Gastrocnemius medialis (tissue), 4 donors: ENCODE measurements around the gene ZBTB20. TPM values are rescaled to one million over a fixed set of nuclear protein-coding genes. Genes with fewer than 3 reads are reported as not detected.
A peak's percentile ranks its signal among the peaks of the same experiment; 100 is the strongest.

ENCODE experiments used
- ATAC-seq, 2 donors: fragments of 150-250 bp; one replicate each; pipeline ENCODE4 v1.9.1; 2016
- DNase-seq, 2 donors: peaks; one replicate each; pipeline ENCODE4 v3.0.0-alpha.2; 2019
- H3K27ac ChIP-seq, 4 donors: fragments of 200-600 bp; sonication (generic); 1 replicate in 1 of 4; 2 replicates in 3 of 4; pipeline ENCODE4 v1.5.1; 2016 to 2018; ENCODE audit warnings: mild to moderate bottlenecking in 2 of 4, moderate library complexity in 1 of 4
- H3K27me3 ChIP-seq, 3 donors: fragments of 200-600 bp; sonication (generic) in 2 of 3; 1 replicate in 1 of 3; 2 replicates in 2 of 3; pipeline versions ENCODE4 v1.5.1 to v1.6.0; 2016 to 2019; ENCODE audit warnings: mild to moderate bottlenecking in 1 of 3, moderate library complexity in 1 of 3
- H3K36me3 ChIP-seq, 2 donors: fragments of 200-600 bp; sonication (generic) in 1 of 2; one replicate each; pipeline ENCODE4 v1.5.1; 2017 to 2018
- H3K4me1 ChIP-seq, 2 donors: fragments of 200-600 bp; sonication (generic) in 1 of 2; one replicate each; pipeline ENCODE4 v1.5.1; 2016 to 2017; ENCODE audit warnings: mild to moderate bottlenecking in 2 of 2
- H3K4me3 ChIP-seq, 4 donors: fragments of 200-600 bp; sonication (generic) in 3 of 4; 1 replicate in 1 of 4; 2 replicates in 3 of 4; pipeline ENCODE4 v1.5.1; 2016 to 2019; ENCODE audit warnings: mild to moderate bottlenecking in 2 of 4
- H3K9me3 ChIP-seq, 3 donors: fragments of 200-600 bp; sonication (generic) in 2 of 3; 1 replicate in 1 of 3; 2 replicates in 2 of 3; pipeline ENCODE4 v1.5.1; 2016 to 2019
- CTCF ChIP-seq, 5 experiments: fragments of 450-650 bp in 3 of 5; fragments of 200-600 bp in 2 of 5; sonication (generic) in 2 of 5; IDR thresholded peaks in 4 of 5; conservative IDR thresholded peaks in 1 of 5; 1 replicate in 4 of 5; 2 replicates in 1 of 5; pipeline ENCODE4 v1.5.1; 2016 to 2019; ENCODE audit warnings: antibody characterized with exemption in 5 of 5, mild to moderate bottlenecking in 3 of 5, moderate library complexity in 3 of 5
- POLR2A ChIP-seq, 2 donors: fragments of 450-650 bp; IDR thresholded peaks; one replicate each; pipeline ENCODE4 v1.6.1; 2017; ENCODE audit warnings: antibody characterized with exemption in 2 of 2, mild to moderate bottlenecking in 2 of 2, moderate library complexity in 2 of 2
- in situ Hi-C, 4 donors: fragments of 200-750 bp; cut with MboI; loops; one replicate each; pipeline versions ENCODE4 v1.15.0 to v1.8.0; 2017; ENCODE audit warnings: low sequenced_read_pairs in 4 of 4
- intact Hi-C: fragments of 100-400 bp; cut with DNase I; formaldehyde crosslinking; loops from one replicate; pipeline ENCODE4 v1.15.1; 2023; ENCODE audit warnings: low total_unique reads
- total RNA-seq, 4 donors: library from RNA; depleted of rRNA; stranded (reverse); fragments of >200 nt; gene quantifications; one replicate each; pipeline versions ENCODE4 v1.1.0 to v1.2.3, GENCODE V29; 2016

Gene ZBTB20
- total RNA-seq, 4 donors from 2014 or later, result 47.6 to 86.5 (median 69.0) TPM

DNA sequence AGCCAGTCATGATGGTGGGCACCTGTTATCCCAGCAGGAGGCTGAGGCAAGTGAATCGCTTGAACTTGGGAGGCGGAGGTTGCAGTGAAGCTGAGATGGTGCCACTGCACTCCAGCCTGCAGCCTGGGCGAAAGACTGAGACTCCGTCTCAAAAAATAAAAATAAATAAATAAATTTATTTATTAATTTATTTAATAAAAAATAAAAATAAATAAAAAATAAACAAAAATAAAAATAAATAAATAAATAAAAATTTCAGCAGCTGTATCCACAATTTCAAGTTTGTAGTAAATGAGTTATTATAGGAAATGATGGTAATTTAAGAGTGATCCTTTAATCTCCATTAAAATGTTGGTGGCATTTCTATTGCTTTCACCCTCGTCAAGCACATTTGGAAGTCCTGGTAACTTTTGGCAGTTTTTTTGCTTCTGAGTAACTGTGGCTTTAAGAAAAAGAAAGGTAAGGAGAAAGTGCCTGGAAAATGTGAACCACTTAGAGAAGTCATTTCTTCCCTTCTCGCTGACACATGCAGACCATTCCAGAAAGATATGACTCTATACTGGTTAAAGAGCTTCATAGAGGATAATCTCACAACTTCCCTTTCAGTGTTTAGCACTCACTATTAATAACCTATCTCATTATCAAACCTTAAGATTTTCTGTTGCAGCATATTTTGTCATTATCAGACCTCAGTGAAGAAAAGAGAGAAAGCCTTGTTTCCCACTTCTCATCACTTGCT, 556.6 kb downstream of the ZBTB20 start:
- Histone ChIP-seq H3K4me1 (peaks cover 26 to 27% of the 10 kb centered on the region in 2 donors), H3K27me3 (no peaks in the 10 kb centered on the region), H3K27ac (peak overlapping the region in 1 of 4 donors; percentile 8), H3K36me3 (no peaks in the 10 kb centered on the region), H3K9me3 (no peaks in the 10 kb centered on the region), H3K4me3 (no peak overlapping the region)
- in situ Hi-C loops (no loop called here), intact Hi-C loops (no loop called here)
- TF ChIP-seq POLR2A (IDR thresholded peaks at IDR 0.05) (no peak), CTCF (IDR thresholded peaks at IDR 0.05 in 4 of 5, conservative IDR thresholded peaks at IDR 0.05 in 1 of 5) (no peak)
- ATAC-seq (no peak), DNase-seq (no peak)

- Histone ChIP-seq H3K36me3 (no peaks in the 10 kb centered on the region), H3K27me3 (no peaks in the 10 kb centered on the region), H3K4me3 (no peak overlapping the region), H3K9me3 (no peaks in the 10 kb centered on the region), H3K27ac (peak overlapping the region in 1 of 4 donors; percentile 33), H3K4me1 (peaks cover 36 to 37% of the 10 kb centered on the region in 2 donors)
- intact Hi-C loops, result loop anchor here (10.0 kb wide), 1 partner anchor 203 kb away; no protein-coding TSS in a partner anchor
- DNase-seq (no peak), ATAC-seq (no peak)
- TF ChIP-seq CTCF (IDR thresholded peaks at IDR 0.05 in 4 of 5, conservative IDR thresholded peaks at IDR 0.05 in 1 of 5) (no peak), POLR2A (IDR thresholded peaks at IDR 0.05) (no peak)
- in situ Hi-C loops, result no loop called here
Measured at GRCh38 chr3:114587986-114588385, 559.1 kb downstream of the ZBTB20 start.

DNA sequence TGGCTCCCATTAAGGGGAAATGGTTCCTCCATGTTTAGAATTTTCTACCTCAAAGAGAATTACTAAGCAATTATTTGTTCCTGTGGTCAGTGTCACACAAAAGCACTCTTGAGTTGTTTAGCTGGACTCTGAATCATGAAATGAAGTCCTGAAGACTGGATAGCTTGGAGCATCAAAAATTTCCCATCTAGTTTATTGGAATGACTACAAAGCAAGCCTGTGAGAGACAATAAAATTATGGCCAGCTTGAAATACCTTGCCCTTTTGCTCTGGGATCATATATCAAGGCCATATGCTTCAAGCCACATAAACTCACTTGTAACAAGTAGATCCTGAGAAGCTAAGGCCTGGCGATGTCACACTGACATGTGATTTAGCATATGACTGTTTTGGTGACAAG, 561.0 kb downstream of the ZBTB20 start:
- no peak for DNase-seq
- in situ Hi-C loops, result no loop called here
- Histone ChIP-seq H3K9me3 (no peaks in the 10 kb centered on the region), H3K4me3 (no peak overlapping the region), H3K27ac (peak overlapping the region; percentile 69 to 77 (median 72)), H3K36me3 (no peaks in the 10 kb centered on the region), H3K4me1 (peaks cover 36 to 40% of the 10 kb centered on the region in 2 donors), H3K27me3 (no peaks in the 10 kb centered on the region)
- peak in 1 of 2 donors; percentile 40 for ATAC-seq
- intact Hi-C loops, result loop anchor here (10.0 kb wide), 1 partner anchor 201 kb away; no protein-coding TSS in a partner anchor
- TF ChIP-seq POLR2A (IDR thresholded peaks at IDR 0.05), result no peak
- no peak for TF ChIP-seq CTCF (IDR thresholded peaks at IDR 0.05 in 4 of 5, conservative IDR thresholded peaks at IDR 0.05 in 1 of 5)

GRCh38 chr3:114585687-114586086, 561.4 kb downstream of the ZBTB20 start:
- Histone ChIP-seq H3K27ac (peak overlapping the region; percentile 69 to 77 (median 72)), H3K4me3 (no peak overlapping the region), H3K27me3 (no peaks in the 10 kb centered on the region), H3K36me3 (no peaks in the 10 kb centered on the region), H3K9me3 (no peaks in the 10 kb centered on the region), H3K4me1 (peaks cover 36 to 40% of the 10 kb centered on the region in 2 donors)
- in situ Hi-C loops (no loop called here), intact Hi-C loops (loop anchor here (10.0 kb wide), 1 partner anchor 201 kb away; no protein-coding TSS in a partner anchor)
- peak in 1 of 2 donors; percentile 22 for ATAC-seq
- no peak for DNase-seq
- no peak for TF ChIP-seq POLR2A (IDR thresholded peaks at IDR 0.05)
- no peak for TF ChIP-seq CTCF (IDR thresholded peaks at IDR 0.05 in 4 of 5, conservative IDR thresholded peaks at IDR 0.05 in 1 of 5)
